GM21576 (cell line): ENCODE measurements around the gene FRYL.
"Not testable (repeated sequence)": the region's sequence is repeated elsewhere in the genome, so short reads cannot be mapped to it uniquely, and the experiment has no call there.

ENCODE experiments used
- ATAC-seq: cut with Tn5 transposase; IDR thresholded peaks from one replicate; pipeline ENCODE4 v1.9.1; 2021; ENCODE audit warnings: mild to moderate bottlenecking, moderate library complexity; ENCODE audit not compliant: unreplicated experiment

FRYL gene

GRCh38 chr4:48779998-48780864 lies at the start of gene FRYL:
TSS of gene FRYL (minus strand) at chr4:48780279. CDS start at chr4:48634410, 145,869 bp downstream.
- ATAC-seq, result peak; percentile 90

- no peak for ATAC-seq
These were observed 47.5 kb upstream of the FRYL start for GRCh38 chr4:48827622-48828021.

GRCh38 chr4:48821431-48821830 lies 41.4 kb upstream of the FRYL start:
- not testable (repeated sequence) for ATAC-seq

- ATAC-seq, result no peak
These were observed 36.9 kb upstream of the FRYL start for GRCh38 chr4:48816971-48817370.

- not testable (repeated sequence) for ATAC-seq
These were observed 36.2 kb upstream of the FRYL start for GRCh38 chr4:48816297-48816696.

GRCh38 chr4:48815483-48815882 lies 35.4 kb upstream of the FRYL start:
- peak; percentile 41 for ATAC-seq

- peak; percentile 78 for ATAC-seq
These were observed 33.9 kb upstream of the FRYL start for GRCh38 chr4:48813964-48814363.

GRCh38 chr4:48812866-48813265 lies 32.8 kb upstream of the FRYL start:
- ATAC-seq, result no peak

- no peak for ATAC-seq
These were observed 24.7 kb upstream of the FRYL start for GRCh38 chr4:48804584-48805301.

GRCh38 chr4:48801016-48801715 lies 21.1 kb upstream of the FRYL start:
- ATAC-seq, result no peak

- ATAC-seq, result not testable (repeated sequence)
These were observed 20.1 kb upstream of the FRYL start for GRCh38 chr4:48800155-48800554.

GRCh38 chr4:48799157-48799556 lies 19.1 kb upstream of the FRYL start:
- no peak for ATAC-seq

GRCh38 chr4:48798117-48798516 lies 18.0 kb upstream of the FRYL start:
- no peak for ATAC-seq

- ATAC-seq, result no peak
These were observed 17.0 kb upstream of the FRYL start for GRCh38 chr4:48796927-48797679.

GRCh38 chr4:48796191-48796926 lies 16.3 kb upstream of the FRYL start:
- ATAC-seq, result no peak

GRCh38 chr4:48795108-48795507 lies 15.0 kb upstream of the FRYL start:
- no peak for ATAC-seq

GRCh38 chr4:48792348-48793006 lies 12.4 kb upstream of the FRYL start:
- no peak for ATAC-seq

GRCh38 chr4:48791313-48791712 lies 11.2 kb upstream of the FRYL start:
- no peak for ATAC-seq

- no peak for ATAC-seq
These were observed 10.5 kb upstream of the FRYL start for GRCh38 chr4:48790561-48790960.

- ATAC-seq, result no peak
These were observed 7.0 kb upstream of the FRYL start for GRCh38 chr4:48787056-48787455.
